HG03354 (cell line): Measurements from ENCODE around the gene FOXP4.

ENCODE experiments used
- ATAC-seq: cut with Tn5 transposase; IDR thresholded peaks from one replicate; pipeline ENCODE4 v1.9.1; 2021; ENCODE audit warnings: mild to moderate bottlenecking; ENCODE audit not compliant: unreplicated experiment, poor library complexity, severe bottlenecking

The FOXP4 gene

GRCh38 chr6:41638002-41638934, 92.1 kb downstream of the FOXP4 start, which contains the start of gene MDFI:
MDFI (plus strand) TSS chr6:41638468; CDS start chr6:41638750, 282 bp downstream.
- no peak for ATAC-seq

DNA sequence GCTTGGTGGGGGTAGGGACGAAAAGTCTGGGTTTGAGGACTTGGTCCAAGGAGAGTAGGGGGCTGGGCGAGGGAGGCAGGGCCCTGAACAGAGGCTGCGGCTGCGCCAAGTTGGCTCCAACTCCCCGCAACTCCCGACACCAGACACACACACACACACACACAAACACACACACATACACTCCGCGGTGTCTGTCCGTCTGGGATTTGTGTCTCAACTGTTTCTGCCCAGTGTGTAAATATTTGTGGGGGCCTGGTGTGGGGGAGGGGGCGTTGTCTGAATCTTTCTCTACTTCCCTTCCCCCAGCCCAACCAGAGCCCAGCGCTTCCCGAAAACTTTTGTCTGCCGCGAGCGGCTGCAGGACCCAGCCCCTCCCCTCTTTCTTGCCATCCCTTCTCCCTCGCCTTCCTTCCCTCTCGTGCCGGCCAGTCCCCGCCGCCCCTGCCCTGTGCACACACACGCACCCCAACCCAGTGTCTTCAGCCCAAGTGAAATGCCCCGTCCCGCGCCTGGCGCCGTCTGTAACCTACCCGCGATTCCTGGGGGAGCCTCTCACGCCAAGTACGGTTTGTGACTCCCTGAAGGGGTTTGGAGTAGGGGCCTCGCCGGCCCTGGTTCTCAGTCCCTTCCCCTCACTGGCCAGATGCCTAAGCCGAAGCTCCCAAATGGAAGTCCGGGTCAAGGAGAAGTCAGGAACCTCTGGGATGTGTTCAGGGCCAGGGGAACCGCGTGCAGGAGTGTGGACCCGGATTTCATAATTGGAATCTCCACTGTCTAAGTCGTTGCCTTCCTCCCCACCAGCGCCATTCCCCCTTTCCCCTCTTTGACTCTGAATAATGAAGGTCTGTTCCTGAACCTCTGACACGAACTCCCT, 93.0 kb downstream of the FOXP4 start:
- ATAC-seq, result no peak

DNA sequence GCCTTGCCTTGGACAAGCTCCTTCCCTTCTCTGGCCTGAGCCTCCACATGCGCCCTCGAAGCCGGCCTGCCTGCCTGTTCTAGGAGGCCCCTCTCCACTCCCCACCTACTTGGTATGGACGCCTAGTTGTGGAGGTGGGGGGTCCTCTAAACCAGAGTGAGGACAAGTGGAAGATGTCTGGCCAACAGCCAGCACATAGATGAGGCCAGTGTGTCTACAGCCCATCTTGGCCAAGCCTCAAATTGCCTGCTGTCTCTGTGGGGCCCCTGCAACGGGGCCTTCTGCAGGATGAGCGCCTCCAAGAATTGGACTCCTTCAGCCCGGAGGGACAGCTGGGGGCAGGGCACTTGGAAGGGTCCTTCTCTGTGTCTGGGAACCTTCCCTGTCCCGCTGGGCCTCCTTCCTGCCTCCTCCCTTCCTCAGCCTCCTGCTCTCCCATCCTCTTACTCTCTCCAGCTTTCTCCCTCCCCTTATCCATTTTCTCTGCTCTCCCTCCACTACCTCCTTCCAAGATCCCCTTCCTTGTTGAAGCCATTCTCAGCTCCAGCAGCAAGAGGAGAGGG, 93.7 kb downstream of the FOXP4 start:
- ATAC-seq, result no peak

DNA sequence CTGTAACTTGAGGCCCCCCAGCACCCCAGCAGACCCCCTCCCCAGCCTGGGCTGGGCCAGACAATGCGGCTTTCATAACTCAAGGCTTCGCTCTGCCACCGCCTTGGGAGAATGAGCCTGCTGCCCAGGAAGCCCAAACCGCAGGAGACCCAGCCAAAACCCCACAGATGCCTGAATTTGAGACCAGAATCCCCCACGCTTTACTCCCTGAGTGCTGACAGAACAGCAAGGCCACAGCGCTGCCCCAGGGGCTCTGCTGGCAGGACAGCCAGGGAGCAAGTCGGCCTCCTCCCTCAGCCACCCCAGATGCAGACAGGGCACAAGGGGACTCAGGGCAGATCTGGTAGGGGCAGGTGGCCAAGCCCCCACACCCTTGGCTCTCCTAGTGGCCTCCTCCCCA, 94.2 kb downstream of the FOXP4 start:
- no peak for ATAC-seq

GRCh38 chr6:41641352-41641925, 95.3 kb downstream of the FOXP4 start:
- ATAC-seq, result no peak

GRCh38 chr6:41642090-41642959, 96.1 kb downstream of the FOXP4 start:
- ATAC-seq, result no peak

GRCh38 chr6:41642960-41643898, 97.0 kb downstream of the FOXP4 start:
- no peak for ATAC-seq

DNA sequence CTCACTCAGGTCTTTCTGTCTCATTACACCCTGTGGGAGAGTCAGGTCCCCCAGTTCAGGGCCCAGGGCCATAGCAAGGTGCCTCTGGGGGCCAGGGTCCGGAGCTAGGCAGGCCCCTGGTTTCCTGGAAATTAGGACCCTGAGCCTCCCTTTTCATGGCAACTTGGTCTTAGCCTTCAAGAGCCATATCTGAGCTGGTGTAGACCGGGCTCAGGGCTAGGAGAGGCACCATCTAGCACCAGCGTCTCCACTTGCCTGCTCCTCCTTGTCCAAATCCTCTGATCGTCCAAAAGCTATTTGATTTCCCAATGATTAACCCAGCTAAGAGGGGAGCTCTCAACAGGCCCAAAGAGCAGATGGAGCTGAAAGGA, 97.7 kb downstream of the FOXP4 start:
- ATAC-seq, result no peak

DNA sequence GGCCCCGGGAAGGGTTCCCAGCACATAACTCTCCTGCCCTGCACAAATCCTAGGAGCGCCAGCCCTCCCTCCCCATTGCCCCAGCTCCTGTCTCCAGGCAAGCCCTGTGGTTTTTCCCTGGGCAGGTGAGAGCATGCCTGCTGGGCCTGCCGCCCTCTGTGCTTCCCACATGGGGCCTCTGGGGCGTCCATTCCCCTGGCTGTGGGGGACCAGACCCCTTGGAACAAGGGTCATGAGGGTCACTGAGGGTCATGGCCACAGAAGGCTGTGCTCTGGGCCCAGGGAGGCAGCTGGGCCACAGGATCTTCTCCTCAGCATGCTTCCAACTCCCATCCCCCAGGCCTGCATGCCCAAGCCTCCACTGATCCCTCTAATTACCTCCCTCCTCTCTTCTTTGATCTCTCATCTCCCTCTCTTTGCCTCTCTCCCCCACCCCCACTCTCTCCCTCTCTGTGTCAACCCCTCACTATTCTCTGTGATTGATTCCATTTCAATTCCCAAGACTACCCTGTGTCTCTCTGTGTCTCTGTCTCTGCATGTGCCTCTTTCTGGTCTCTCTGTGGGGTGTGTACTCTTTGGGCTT, 98.2 kb downstream of the FOXP4 start:
- ATAC-seq, result no peak

DNA sequence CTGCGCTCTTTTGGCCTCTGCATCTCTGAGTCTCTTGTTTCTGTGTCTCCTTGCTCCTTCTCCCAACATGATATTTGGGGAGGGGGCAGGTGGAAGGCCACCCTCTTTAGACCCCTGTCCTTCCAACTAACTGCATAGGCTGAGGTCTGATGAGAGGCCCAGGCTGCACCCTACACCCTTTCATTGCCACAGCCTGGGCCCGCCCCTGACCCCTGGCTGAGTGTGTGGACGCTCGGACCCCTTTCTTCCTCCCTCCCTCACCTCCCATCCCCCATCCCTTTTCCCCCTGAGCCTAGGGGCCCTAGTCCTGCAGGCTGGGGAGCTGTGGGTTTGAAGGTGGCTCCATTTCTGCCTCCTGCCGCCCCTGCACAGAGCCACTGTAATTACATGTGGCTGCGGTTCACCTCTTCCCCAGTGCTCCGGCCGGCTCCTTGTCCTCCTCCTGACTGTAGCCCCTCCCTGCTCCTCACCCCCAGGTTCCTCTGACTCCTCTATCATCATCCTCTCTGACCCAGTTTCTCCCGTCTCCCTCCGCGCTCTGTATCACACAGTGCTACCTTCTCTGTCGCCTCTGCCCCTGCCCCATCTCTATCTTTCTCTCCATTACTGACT, 98.9 kb downstream of the FOXP4 start:
- no peak for ATAC-seq

- no peak for ATAC-seq
These were observed 100.0 kb downstream of the FOXP4 start for GRCh38 chr6:41646026-41646795.

- ATAC-seq, result no peak
These were observed 100.9 kb downstream of the FOXP4 start for GRCh38 chr6:41647061-41647511.

- ATAC-seq, result no peak
These were observed 101.9 kb downstream of the FOXP4 start for GRCh38 chr6:41648070-41648585.

DNA sequence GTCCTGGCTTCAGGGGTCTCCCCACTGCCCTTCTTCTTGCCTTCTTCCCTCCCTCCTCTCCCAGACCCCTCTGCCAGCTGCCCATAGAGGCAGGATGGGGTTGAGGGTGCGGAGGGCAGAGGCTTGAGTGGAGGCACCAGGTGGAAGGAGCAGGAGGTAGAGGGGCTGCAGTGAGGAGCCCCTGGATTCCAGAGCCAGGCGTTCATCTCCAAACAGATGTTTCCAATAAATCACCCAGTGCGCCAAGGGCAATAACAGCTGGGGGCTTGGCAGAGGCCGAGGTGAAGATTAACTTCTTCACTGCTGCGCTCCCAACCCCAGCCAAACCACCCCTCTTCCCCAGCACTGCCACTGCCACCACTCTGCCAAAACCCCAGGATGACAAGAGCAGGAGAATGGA, 102.7 kb downstream of the FOXP4 start:
- no peak for ATAC-seq

GRCh38 chr6:41649596-41649995, 103.4 kb downstream of the FOXP4 start:
- ATAC-seq, result no peak

- no peak for ATAC-seq
These were observed 103.9 kb downstream of the FOXP4 start for GRCh38 chr6:41650120-41650519.
